Measurements from ENCODE around the gene CDIP1.

Gene CDIP1

DNA sequence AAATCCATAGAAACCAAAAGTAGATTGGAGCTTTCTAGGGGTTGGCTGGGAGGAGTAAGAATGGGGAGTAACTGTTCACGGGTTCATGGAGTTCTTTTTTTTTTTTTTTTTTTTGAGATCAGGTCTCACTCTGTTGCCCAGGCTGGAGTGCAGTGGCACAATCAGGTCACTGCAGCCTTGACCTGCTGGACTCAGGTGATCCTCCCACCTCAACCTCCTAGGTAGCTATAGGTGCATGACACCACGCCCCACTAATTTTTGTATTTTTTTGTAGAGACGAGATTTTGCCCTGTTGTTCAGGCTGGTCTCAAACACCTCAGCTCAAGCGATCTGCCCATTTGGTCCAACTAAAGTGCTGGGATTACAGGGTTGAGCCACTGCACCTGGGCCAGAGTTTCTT, 65.7 kb downstream of the CDIP1 start:
- no CpG with 5 or more reads among the region's 4 CpGs for WGBS (ENCODE audit: extremely low coverage, insufficient coverage, low lambda C conversion rate)
- H2AK5ac ChIP-seq (ENCODE audit: low read length): no peak overlapping the region
- peaks cover 1% of the 10 kb centered on the region for H3K79me1 ChIP-seq (ENCODE audit: low read length)
- no peak overlapping the region for H3K4me2 ChIP-seq (ENCODE audit: low read length)
- H3K9ac ChIP-seq (ENCODE audit: low read length): no peak overlapping the region
- no peak overlapping the region for H2BK15ac ChIP-seq (replicated peaks; ENCODE audit: low read depth)
- H3K4ac ChIP-seq (ENCODE audit: low read depth, low read length): no peak overlapping the region
- no peak overlapping the region for H3K27ac ChIP-seq (ENCODE audit: low read depth, low read length)
- no peak overlapping the region for H2BK5ac ChIP-seq (ENCODE audit: low read length)
- no peak overlapping the region for H4K5ac ChIP-seq (ENCODE audit: low read length)
- no peak overlapping the region for H3K56ac ChIP-seq (ENCODE audit: low read length)
- peaks cover 3% of the 10 kb centered on the region for H3K79me2 ChIP-seq (ENCODE audit: control insufficient read depth, insufficient read depth, low read length)
- no peaks in the 10 kb centered on the region for H3K27me3 ChIP-seq (ENCODE audit: insufficient read depth, low read length, poor library complexity)
- no peak overlapping the region for H3K23ac ChIP-seq (ENCODE audit: low read length)
- no peak overlapping the region for H2BK120ac ChIP-seq (ENCODE audit: low read depth, low read length)
- no peak for DNase-seq
- H4K8ac ChIP-seq (ENCODE audit: low read depth, low read length): no peak overlapping the region
- no peak overlapping the region for H3K18ac ChIP-seq (ENCODE audit: low read length)
- H3K4me1 ChIP-seq (ENCODE audit: control insufficient read depth, low read depth, low read length): peaks cover 2% of the 10 kb centered on the region
- no peak overlapping the region for H3K4me3 ChIP-seq (ENCODE audit: low read length)
- H3K36me3 ChIP-seq (ENCODE audit: control insufficient read depth, insufficient read depth, low read length): no peaks in the 10 kb centered on the region

DNA sequence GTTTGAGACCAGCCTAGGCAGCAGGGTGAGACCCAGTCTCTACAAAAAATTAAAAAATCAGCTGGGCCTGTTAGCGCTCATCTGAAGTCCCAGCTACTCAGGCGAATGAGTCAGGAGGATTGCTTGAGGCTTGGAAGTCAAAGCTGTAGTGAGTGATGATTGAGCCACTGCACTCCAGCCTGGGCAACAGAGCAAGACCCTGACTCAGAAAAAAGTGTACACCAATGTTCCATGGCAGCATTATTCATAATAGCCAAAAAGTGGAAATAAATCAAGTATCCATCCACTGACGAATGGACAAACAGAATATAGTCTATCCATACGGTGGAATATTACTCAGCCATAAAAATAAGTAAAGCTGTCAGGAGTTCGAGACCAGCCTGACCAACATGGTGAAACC, 66.7 kb downstream of the CDIP1 start:
- H4K8ac ChIP-seq (ENCODE audit: low read depth, low read length): no peak overlapping the region
- DNase-seq: no peak
- WGBS (ENCODE audit: extremely low coverage, insufficient coverage, low lambda C conversion rate): no CpG with 5 or more reads among the region's 5 CpGs

DNA sequence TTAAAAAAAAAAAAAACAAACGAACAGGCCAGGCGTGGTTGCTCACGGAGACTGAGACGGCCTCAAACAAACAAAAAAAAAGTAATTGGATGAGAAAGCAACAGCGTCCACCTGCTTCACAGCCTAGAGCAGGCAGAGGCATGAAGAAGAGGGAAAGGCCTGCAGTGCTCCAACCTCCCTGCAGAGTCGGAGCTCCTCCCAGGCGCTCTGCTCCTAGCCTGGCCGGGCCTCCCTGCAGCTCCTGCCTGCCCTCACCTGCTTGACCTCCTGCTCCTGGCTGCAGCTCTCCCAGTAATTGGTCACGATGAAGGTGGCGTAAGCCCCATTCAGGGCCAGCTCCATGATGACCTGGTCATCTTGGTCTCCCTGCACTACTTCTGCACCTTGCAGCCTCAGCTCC, 69.6 kb downstream of the CDIP1 start:
- no peak for DNase-seq
- Histone ChIP-seq H3K79me1 (ENCODE audit: low read length) (peaks cover 1% of the 10 kb centered on the region), H3K4ac (ENCODE audit: low read depth, low read length) (no peak overlapping the region), H3K79me2 (ENCODE audit: control insufficient read depth, insufficient read depth, low read length) (peaks cover 3% of the 10 kb centered on the region), H3K27me3 (ENCODE audit: insufficient read depth, low read length, poor library complexity) (no peaks in the 10 kb centered on the region), H3K23ac (ENCODE audit: low read length) (no peak overlapping the region), H3K56ac (ENCODE audit: low read length) (no peak overlapping the region), H3K18ac (ENCODE audit: low read length) (no peak overlapping the region), H3K27ac (ENCODE audit: low read depth, low read length) (no peak overlapping the region), H3K4me1 (ENCODE audit: control insufficient read depth, low read depth, low read length) (no peaks in the 10 kb centered on the region), H2BK120ac (ENCODE audit: low read depth, low read length) (no peak overlapping the region), H2AK5ac (ENCODE audit: low read length) (no peak overlapping the region), H2BK15ac (replicated peaks; ENCODE audit: low read depth) (no peak overlapping the region), H2BK5ac (ENCODE audit: low read length) (no peak overlapping the region), H3K9ac (ENCODE audit: low read length) (no peak overlapping the region), H4K5ac (ENCODE audit: low read length) (no peak overlapping the region), H3K4me2 (ENCODE audit: low read length) (no peak overlapping the region), H3K4me3 (ENCODE audit: low read length) (no peak overlapping the region), H4K8ac (ENCODE audit: low read depth, low read length) (no peak overlapping the region), H3K36me3 (ENCODE audit: control insufficient read depth, insufficient read depth, low read length) (peaks cover 5% of the 10 kb centered on the region)
- WGBS (ENCODE audit: extremely low coverage, insufficient coverage, low lambda C conversion rate): no CpG with 5 or more reads among the region's 10 CpGs

More for the DNA sequence above, 66.7 kb downstream of the CDIP1 start:
- H3K4me2 ChIP-seq (ENCODE audit: low read length): no peak overlapping the region
- no peak overlapping the region for H4K5ac ChIP-seq (ENCODE audit: low read length)
- no peak overlapping the region for H3K4me3 ChIP-seq (ENCODE audit: low read length)
- H3K56ac ChIP-seq (ENCODE audit: low read length): no peak overlapping the region
- no peak overlapping the region for H2BK120ac ChIP-seq (ENCODE audit: low read depth, low read length)
- peaks cover 1% of the 10 kb centered on the region for H3K79me1 ChIP-seq (ENCODE audit: low read length)
- H2BK5ac ChIP-seq (ENCODE audit: low read length): no peak overlapping the region
- H3K4ac ChIP-seq (ENCODE audit: low read depth, low read length): no peak overlapping the region
- peaks cover 3% of the 10 kb centered on the region for H3K79me2 ChIP-seq (ENCODE audit: control insufficient read depth, insufficient read depth, low read length)
- no peak overlapping the region for H2BK15ac ChIP-seq (replicated peaks; ENCODE audit: low read depth)
- no peaks in the 10 kb centered on the region for H3K27me3 ChIP-seq (ENCODE audit: insufficient read depth, low read length, poor library complexity)
- H3K9ac ChIP-seq (ENCODE audit: low read length): no peak overlapping the region
- H2AK5ac ChIP-seq (ENCODE audit: low read length): no peak overlapping the region
- H3K4me1 ChIP-seq (ENCODE audit: control insufficient read depth, low read depth, low read length): peaks cover 2% of the 10 kb centered on the region
- no peak overlapping the region for H3K27ac ChIP-seq (ENCODE audit: low read depth, low read length)
- no peak overlapping the region for H3K18ac ChIP-seq (ENCODE audit: low read length)
- H3K36me3 ChIP-seq (ENCODE audit: control insufficient read depth, insufficient read depth, low read length): no peaks in the 10 kb centered on the region
- H3K23ac ChIP-seq (ENCODE audit: low read length): no peak overlapping the region

DNA sequence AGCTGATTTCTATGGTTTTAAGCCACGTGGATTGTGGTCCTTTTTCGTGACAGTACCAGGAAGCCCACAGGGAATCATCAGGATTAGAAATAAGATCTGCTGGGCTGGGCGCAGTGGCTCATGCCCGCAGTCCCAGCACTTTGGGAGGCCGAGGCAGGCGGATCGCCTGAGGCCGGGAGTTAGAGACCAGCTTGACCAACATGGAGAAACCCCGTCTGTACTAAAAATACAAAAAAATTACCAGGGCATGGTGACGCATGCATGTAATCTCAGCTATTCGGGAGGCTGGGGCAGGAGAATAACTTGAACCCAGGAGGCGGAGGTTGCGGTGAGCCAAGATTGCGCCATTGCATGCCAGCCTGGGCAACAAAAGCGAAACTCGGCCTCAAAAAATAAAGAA, 70.7 kb downstream of the CDIP1 start:
- H4K8ac ChIP-seq (ENCODE audit: low read depth, low read length): no peak overlapping the region
- no peak overlapping the region for H2AK5ac ChIP-seq (ENCODE audit: low read length)
- no peaks in the 10 kb centered on the region for H3K27me3 ChIP-seq (ENCODE audit: insufficient read depth, low read length, poor library complexity)
- H3K4me3 ChIP-seq (ENCODE audit: low read length): no peak overlapping the region
- H2BK5ac ChIP-seq (ENCODE audit: low read length): no peak overlapping the region
- H2BK15ac ChIP-seq (replicated peaks; ENCODE audit: low read depth): no peak overlapping the region
- no peak for DNase-seq
- no peak overlapping the region for H3K27ac ChIP-seq (ENCODE audit: low read depth, low read length)
- H3K4ac ChIP-seq (ENCODE audit: low read depth, low read length): no peak overlapping the region
- H3K79me1 ChIP-seq (ENCODE audit: low read length): peaks cover 1% of the 10 kb centered on the region
- no peaks in the 10 kb centered on the region for H3K79me2 ChIP-seq (ENCODE audit: control insufficient read depth, insufficient read depth, low read length)
- H3K9ac ChIP-seq (ENCODE audit: low read length): no peak overlapping the region
- no peak overlapping the region for H3K18ac ChIP-seq (ENCODE audit: low read length)
- no peak overlapping the region for H3K23ac ChIP-seq (ENCODE audit: low read length)
- WGBS (ENCODE audit: extremely low coverage, insufficient coverage, low lambda C conversion rate): no CpG with 5 or more reads among the region's 16 CpGs
- no peak overlapping the region for H3K4me2 ChIP-seq (ENCODE audit: low read length)
- H3K4me1 ChIP-seq (ENCODE audit: control insufficient read depth, low read depth, low read length): no peaks in the 10 kb centered on the region
- no peak overlapping the region for H2BK120ac ChIP-seq (ENCODE audit: low read depth, low read length)
- H3K36me3 ChIP-seq (ENCODE audit: control insufficient read depth, insufficient read depth, low read length): peaks cover 6% of the 10 kb centered on the region
- H4K5ac ChIP-seq (ENCODE audit: low read length): no peak overlapping the region
- no peak overlapping the region for H3K56ac ChIP-seq (ENCODE audit: low read length)

DNA sequence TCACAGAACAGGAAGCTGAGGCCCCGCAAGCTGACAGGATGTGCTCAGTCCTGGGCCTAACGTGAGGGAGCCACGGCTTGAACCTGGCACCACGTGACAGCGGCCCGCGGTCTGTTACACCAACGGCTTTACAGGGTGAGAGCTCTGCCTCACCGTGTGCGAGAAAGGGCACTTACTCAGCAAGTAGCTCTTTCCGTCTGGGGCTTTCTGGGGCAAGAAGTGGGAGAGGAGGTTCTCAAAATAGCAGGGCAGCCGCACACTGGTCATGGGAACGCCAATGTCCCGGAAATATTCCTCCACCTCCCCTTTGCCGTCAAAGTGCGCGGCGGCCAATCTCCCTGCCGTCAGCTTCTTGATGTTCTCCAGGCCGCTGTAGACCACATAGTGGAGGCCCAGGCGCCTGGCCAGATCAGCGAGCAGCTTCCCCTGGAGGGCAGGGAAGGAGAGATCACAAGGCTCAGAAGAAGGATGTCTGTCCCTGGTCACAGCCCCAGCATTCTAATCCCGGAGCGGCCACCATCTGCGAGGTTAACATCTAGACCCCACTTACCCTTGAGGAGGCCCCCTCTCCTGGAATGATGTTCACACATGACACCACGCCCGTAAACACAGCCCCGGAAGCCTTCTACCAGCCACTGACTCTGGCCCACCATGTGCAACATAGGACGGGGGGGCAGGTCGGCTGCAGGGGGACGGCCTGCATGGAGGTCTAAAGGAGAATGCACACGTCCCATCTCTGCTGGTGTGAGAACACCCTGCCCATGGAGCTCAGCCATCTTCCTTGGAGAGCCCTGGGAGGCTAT, 72.4 kb downstream of the CDIP1 start:
- no peak overlapping the region for H2BK5ac ChIP-seq (ENCODE audit: low read length)

More for the DNA sequence above, 72.4 kb downstream of the CDIP1 start:
- H3K4ac ChIP-seq (ENCODE audit: low read depth, low read length): no peak overlapping the region
- H3K4me2 ChIP-seq (ENCODE audit: low read length): no peak overlapping the region
- no peaks in the 10 kb centered on the region for H3K27me3 ChIP-seq (ENCODE audit: insufficient read depth, low read length, poor library complexity)
- H3K27ac ChIP-seq (ENCODE audit: low read depth, low read length): no peak overlapping the region
- H2BK15ac ChIP-seq (replicated peaks; ENCODE audit: low read depth): no peak overlapping the region
- no peak overlapping the region for H2BK120ac ChIP-seq (ENCODE audit: low read depth, low read length)
- no peak overlapping the region for H2AK5ac ChIP-seq (ENCODE audit: low read length)
- H3K36me3 ChIP-seq (ENCODE audit: control insufficient read depth, insufficient read depth, low read length): peaks cover 6% of the 10 kb centered on the region
- H3K4me3 ChIP-seq (ENCODE audit: low read length): no peak overlapping the region
- no peak overlapping the region for H3K56ac ChIP-seq (ENCODE audit: low read length)
- no peak overlapping the region for H3K18ac ChIP-seq (ENCODE audit: low read length)
- H3K9ac ChIP-seq (ENCODE audit: low read length): no peak overlapping the region
- H3K79me1 ChIP-seq (ENCODE audit: low read length): no peaks in the 10 kb centered on the region
- DNase-seq: no peak
- no peak overlapping the region for H4K8ac ChIP-seq (ENCODE audit: low read depth, low read length)
- no peaks in the 10 kb centered on the region for H3K4me1 ChIP-seq (ENCODE audit: control insufficient read depth, low read depth, low read length)
- H4K5ac ChIP-seq (ENCODE audit: low read length): no peak overlapping the region
- WGBS (ENCODE audit: extremely low coverage, insufficient coverage, low lambda C conversion rate): no CpG with 5 or more reads among the region's 32 CpGs
- no peaks in the 10 kb centered on the region for H3K79me2 ChIP-seq (ENCODE audit: control insufficient read depth, insufficient read depth, low read length)
- no peak overlapping the region for H3K23ac ChIP-seq (ENCODE audit: low read length)

Data from mesendoderm (in vitro differentiated cells).